Activated T-helper 1 cell treated with Interleukin-2 at 50 U/mL for 16 hours (primary cell): ENCODE data around the gene MCRS1.
"Not testable (repeated sequence)": the region's sequence is repeated elsewhere in the genome, so short reads cannot be mapped to it uniquely, and the experiment has no call there.

Experiments used
- DNase-seq: peaks from one replicate; pipeline ENCODE4 v3.0.0-alpha.2; 2020; ENCODE audit warnings: low read depth

MCRS1 gene

DNA sequence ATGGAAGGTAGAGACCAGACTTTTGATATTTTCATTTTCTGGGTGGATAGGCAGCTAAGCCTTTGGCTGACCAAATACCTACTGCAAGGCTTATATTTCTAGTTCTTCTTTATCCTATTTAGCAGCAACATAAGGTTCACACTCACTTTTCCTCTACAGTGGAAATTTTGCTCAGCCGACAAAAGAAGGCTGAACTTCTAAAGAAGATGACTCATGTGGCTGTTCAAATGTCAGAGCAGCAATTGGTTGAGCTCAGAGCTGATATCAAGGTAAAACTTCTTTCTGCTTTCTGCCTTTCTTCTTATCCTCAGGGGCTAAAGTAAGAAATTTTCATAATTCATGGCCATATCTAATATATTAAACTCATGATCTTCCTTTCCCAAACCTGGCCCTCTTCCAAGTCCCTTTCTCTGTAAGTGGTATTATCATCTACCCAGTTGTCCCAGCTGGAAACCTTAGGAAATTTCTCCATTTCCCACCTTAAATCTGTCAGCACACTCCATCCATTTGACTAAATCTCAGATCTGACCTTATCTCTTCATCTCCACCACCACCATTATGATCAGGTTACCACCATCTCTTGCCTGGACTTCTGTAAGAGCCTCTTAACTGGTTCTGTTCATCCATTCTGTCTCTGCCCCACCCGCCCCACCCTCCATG lies 48.9 kb downstream of the MCRS1 start:
- no peak for DNase-seq

DNA sequence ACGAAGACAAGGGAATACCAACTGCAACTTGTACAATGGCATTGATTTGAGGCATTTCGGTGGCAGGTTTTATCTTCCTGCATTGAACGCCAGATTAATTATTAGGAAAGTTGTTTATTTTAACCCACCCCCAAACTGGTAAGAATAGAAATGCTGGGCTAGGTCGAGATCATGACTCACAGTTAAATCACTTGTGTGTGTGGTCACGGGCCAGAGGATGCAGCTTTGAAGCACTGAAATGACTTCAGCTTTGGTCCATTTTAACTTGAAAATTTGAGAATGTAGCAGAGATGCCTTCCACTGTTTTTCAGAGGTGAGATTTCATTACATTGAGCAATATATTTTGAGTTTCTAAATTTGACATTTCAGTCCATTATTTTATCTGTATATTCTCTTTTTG lies 52.7 kb downstream of the MCRS1 start:
- DNase-seq: no peak

GRCh38 chr12:49512546-49512945 lies 55.4 kb downstream of the MCRS1 start:
- DNase-seq: no peak

GRCh38 chr12:49511410-49511809 lies 56.5 kb downstream of the MCRS1 start:
- no peak for DNase-seq

- not testable (repeated sequence) for DNase-seq
Measured at GRCh38 chr12:49509681-49510080, 58.3 kb downstream of the MCRS1 start.
